ENCODE results near the gene UBE4B.
"Not testable (repeated sequence)": the region's sequence is repeated elsewhere in the genome, so short reads cannot be mapped to it uniquely, and the experiment has no call there.

UBE4B gene

DNA sequence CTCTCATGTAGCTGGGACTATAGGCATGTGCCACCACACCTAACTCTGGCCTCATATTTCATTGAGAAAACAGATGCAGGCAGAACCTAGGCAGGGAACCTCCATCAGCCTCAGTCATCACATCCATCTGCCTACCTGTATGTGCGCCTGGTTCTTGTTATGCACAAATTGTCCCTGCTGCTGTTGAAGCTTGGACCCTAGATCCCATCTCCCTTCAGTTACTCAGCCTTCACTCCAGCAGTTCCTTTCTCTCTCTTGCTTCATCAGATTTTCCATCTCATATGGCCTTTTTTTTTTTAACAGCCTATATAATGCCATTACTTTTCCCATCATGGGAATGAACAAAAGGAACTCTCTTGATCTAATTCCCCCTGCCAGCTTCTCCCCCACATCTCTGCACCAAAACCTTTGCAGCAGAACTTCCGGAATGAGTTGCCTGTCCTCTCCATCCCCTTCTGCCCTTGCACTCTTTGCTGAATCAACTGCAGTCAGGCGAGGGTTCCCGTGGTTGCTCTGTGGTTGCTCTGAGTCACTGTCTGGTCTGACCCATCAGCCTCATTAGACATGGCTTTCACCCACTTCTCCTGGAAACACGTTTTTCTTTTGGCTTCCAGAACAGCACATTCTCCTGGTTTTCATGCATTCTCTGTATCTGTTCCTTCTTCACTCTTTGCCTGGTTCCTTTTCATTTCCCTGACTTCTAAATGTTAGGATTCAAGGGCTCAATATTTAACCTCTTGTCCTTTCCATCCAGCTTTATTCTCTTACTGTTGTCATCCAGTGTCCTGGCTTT lies 41.5 kb downstream of the UBE4B start:
- DNase-seq, result peak; percentile 38 to 60

DNA sequence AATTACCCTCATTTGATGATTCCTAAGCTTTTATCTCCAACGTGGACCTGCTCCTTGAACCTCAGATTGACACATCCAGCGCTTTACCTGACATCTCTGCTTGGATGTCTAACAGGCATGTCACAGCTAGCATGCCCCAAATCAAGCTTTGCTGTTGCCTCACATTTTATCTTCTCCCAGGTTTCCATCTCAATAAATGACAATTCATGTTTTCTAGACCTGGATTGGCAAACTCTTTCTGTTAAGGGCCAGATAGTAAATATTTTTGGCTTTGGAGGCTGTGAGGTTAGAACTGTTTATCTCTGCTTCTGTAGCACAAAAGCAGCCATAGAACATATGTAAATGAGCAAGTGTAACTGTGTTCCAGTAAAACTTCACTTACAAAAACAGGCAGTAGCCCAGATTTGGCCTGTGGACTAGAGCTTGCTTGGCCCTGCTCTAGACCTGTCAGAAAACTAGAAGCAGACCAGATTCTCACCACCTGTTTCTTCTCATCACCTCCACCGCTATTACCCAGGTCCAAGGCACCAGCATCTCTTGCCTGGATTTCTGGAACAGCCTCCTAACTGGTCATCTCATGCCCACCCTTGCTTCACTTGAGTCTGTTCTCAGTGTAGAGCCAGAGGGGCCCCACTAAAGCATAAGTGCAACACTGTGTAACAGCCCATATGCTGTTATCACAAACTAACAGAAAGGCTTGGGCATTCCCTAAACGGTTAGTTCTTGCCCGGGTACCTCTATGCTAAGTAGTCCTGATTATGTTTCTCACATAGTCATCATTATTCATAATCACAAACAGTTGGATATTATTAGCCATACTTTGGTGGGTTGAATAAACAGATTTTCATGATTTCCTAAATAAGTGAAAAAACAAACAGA lies 42.3 kb downstream of the UBE4B start:
- no peak for DNase-seq

DNA sequence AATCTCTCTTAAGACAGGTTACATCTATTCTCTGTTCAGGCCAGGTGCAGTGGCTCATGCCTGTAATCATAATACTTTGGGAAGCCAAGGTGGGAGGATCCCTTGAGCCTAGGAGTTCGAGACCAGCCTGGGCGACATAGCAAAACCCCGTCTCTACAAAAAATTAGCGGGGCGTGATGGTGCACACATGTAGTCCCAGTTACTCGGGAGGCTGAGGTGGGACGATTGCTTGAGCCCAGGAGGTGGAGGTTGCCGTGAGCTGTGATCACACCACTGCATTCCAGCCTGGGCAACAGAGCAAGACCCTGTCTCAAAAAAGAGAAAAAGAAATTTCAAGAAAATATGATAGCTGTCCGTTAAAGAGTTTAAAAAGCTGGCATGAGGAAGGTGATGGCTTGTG lies 43.0 kb downstream of the UBE4B start:
- no peak for DNase-seq

DNA sequence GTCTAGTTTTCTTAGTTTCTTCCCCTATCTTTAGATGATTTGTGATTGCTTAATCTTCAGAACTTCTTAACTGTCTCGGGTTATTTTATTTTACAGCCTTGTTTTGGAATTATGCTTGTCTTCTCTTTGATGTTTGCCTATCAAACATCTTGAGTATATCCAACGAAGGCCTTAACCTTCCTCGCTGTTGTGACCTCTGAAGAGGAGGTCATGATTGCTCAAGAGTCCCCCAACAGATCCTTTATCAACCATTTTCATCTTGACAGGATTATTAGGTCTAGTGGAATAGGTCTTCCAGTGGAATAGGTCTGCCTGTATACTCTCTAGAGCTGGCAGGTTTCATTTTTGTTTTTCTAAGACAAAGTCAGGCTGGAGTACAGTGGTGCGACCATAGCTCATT lies 45.7 kb downstream of the UBE4B start:
- no peak for DNase-seq

DNA sequence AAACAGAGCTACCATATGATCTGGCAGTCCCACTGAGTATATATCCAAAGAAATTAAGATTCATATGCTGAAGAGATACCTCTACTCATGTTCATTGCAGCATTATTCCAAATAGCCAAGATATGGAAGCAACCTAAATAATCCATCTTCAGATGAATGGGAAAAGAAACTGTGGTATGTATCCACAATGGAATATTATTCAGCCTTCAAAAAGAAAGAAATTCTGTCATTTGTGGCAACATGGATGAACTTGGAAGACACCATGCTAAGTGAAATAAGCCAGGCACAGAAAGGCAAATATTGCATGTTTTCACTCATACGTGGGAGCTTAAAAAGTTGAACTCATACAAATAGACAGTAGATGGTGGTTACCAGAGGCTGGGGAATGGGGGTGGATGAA lies 47.8 kb downstream of the UBE4B start:
- no peak for DNase-seq

DNA sequence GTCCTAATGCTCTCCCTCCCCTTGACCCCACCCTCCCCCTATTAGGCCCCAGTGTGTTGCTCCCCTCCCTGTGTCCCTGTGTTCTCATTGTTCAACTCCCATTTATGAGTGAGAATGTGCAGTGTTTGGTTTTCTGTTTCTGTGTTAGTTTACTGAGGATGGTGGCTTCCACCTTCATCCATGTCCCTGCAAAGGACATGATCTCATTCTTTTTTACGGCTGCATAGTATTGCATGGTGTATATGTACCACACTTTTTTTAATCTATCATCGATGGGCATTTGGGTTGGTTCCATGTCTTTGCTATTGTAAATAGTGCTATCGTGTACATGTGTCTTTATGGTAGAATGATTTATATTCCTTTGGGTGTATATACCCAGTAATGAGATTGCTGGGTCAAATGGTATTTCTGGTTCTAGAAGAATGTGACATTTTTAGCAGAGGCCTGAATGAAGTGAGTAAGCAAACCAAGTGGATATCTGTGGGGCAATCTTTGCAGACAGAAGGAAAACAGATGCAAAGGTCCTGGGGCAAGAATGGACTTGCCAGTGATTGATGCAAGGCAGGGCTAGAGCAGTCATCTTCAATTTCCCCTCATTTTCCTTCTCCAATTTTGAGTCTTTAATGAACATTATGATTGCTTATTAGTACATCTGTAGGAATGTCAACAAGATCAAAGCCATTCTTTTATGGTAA lies 50.2 kb downstream of the UBE4B start:
- no peak for DNase-seq

DNA sequence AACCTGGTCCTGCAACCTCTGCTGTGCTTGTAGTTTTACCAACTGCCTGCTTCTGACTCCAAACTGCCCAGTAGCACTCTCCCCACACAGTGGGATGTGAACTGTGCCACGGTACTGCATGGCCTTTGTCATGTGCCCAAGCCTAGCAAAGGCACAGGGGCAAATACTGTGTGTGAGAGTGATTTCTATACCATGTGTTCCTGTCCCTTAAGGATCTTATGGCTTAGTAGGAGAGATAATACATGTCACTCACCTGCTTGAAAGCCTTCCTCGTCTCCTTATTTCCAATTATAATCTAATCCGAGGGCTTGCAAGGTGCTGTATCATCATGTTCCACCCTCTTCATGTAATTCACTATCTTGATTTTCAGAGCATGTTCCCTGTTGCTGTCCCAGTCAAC lies 51.3 kb downstream of the UBE4B start:
- DNase-seq, result no peak

DNA sequence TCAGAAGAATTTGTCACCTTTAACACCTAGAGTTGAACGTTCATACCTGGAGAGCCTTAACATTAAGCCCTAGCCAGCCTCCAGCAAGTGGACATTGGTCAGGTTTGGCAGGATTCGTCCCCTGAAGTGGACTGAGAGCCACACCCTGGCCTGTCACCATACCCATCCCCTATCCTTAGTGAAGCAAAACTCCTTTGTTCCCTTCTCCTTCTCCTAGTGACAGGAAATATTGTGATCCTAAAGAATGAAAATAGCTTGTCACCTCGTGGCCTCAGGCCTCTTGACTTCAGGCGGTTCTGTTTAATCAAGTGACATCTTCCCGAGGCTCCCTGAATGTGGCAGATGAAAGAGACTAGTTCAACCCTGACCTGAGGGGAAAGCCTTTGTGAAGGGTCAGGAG lies 52.3 kb downstream of the UBE4B start:
- DNase-seq, result no peak

DNA sequence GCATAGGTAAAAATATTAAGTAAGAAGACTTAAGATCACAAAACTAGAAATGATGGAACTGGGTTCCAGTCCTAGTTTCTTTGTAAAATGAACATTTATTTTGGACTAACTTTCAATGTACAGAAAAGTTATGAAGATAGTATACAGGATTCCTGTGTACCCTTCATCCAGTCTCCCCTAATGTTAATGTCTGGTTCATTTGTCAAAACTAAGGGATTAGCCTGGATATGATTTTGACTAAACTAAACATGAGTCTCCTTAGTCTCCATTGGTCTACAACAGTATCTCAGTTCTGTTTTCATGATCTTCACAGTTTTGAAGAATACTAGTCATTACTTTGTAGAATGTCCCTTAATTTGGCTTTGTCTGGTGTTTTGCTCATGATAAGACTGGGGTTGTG lies 54.5 kb downstream of the UBE4B start:
- no peak for DNase-seq

DNA sequence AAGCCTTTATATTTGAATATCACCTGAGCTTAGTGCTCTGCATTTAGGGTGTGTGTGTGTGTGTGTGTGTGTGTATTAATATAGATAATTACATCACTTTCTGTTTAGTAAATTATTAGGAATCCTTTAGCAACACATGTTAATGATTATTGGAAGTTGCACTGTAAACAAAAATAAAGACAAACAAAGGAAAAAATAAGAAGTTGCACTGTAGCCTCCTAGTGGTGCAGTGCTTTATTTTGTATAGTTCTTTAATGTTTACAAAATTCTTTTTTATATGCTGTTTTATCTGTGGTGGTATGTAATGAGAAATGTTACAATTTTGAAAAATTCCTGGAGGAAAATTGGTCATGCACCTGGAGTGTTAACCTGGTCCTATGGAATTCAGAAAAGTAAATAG lies 69.2 kb downstream of the UBE4B start:
- no peak for DNase-seq

DNA sequence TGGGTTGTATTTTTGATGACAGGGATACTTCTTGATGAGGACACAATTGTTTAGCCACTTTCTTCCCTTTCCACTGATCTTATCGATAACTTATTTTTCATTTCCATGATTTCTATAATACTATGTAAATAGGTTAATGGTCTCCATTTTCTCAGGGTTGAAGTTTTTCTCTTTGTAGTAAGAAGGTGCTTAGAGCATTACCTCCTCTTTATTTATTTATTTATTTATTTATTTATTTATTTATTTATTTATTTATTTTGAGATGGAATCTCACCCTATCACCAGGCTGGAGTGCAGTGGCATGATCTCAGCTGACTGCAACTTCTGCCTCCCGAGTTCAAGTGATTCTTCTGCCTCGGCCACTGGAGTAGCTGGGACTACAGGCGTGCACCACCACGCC lies 70.4 kb downstream of the UBE4B start:
- DNase-seq, result no peak

DNA sequence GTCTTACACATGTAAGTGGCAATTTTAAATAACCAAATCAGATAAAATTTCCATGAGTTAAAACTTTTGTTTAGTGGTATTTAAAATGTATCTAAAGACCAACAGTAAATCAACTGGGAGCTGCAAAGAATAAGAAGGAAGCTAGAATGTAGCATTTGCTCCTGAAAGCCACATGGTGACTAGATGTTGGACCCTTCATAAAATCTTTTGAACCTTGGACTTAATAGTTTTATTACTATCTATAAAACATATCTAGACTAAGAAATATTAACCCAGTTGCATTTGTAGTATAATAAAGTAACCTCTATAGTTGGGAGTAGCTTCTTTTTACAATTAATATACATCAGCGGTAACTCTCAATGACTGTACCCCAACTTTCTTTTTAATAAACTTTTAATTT lies 72.1 kb downstream of the UBE4B start:
- DNase-seq, result no peak

DNA sequence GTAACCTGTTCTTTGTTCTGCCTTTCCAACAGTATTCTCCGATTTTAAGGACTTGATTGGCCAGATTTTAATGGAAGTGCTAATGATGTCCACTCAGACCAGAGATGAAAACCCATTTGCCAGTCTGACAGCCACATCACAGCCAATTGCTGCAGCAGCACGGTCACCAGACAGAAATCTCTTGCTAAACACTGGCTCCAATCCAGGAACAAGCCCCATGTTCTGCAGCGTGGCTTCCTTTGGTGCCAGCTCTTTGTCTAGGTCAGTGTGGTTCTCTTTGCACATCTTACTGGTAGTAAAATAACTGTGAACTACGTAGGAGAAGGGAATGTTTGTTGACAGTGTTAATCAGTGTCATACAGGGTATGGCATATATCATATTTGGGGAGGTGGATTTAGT lies 72.7 kb downstream of the UBE4B start:
- DNase-seq, result peak in 1 of 2 donors; percentile 34

DNA sequence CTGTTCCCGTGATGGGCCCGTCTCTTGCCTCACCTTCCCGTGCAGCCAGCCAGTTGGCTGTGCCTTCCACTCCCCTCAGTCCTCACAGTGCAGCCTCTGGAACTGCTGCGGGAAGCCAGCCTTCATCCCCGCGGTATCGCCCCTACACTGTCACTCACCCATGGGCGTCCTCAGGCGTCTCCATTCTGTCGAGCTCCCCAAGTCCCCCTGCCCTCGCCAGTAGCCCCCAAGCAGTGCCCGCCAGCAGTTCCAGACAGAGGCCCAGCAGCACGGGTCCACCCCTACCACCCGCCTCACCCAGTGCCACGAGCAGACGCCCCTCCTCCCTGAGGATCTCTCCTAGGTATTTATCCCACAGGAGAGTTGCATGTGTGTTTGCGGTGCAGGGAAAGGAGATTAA lies 73.5 kb downstream of the UBE4B start:
- no peak for DNase-seq

DNA sequence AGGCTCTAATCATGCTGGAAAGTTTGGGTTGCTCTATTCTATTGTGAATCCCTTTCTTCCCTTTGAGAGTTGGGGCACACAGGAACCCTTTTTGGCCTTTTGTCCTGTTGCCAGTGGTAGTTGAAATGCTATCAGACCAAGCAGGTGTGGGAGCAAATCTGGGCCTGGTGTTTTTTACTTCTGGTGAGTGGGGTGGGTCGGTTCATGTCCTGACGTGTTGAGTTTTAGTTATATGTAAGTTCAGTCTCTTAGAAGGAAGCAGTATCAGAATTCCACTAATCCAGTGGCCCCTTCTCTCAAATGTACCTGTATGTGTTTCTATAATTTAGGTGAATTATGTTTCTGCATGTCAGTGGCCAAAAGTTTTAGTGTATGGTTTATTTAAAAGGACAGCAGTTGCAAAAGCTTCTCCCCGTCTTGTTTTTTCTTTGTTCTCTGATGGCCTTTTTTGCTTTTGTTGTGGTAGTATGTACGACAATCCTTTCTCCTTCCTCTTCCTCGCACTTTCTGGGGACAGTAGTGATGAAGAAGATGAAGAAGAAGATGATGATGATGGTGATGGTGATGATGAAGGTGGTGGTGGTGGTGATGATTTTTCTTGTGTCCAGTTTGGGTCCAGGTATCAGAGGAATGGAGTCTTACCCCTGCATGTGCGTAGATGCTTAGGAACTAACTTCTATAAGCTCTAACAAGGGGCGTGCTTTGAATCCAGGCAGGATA lies 74.2 kb downstream of the UBE4B start:
- no peak for DNase-seq

DNA sequence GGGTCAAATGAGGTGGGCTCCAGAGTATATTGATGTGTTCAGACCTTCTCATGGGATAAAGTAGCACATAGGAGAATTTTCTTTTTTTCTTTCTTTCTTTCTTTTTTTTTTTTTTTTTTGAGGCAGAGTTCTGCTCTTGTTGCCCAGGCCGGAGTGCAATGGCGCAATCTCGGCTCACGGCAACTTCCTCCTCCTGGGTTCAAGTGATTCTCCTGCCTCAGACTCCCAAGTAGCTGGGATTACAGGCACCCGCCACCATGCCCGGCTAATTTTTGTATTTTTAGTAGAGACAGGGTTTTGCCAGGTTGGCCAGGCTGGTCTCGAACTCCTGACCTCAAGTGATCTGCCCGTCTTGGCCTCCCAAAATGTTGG lies 74.7 kb downstream of the UBE4B start:
- DNase-seq, result not testable (repeated sequence)

DNA sequence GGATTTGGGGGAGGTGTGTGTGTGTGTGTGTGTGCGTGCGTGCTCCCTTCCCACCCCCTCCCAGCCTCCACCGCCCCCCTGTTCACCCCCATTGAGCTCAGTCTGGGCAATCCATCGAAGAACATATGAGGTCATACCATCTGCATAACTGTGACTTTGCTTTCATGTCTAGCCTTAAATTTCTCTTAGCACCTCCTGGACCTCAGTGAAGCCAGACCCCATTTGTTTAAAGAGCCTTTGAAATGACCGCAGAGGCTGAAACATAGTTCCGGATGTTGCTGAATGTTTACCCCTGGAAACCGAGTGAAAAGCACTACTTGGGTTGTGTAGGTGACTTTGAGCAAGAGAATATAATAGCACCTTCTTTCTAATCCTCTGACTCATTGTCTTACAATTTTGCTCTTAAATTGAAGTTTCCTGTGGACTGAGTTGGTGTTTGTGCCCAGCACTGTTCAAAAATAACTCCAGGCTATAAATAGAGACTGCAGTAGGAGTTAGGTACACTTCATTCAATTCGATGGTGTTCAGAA lies 75.4 kb downstream of the UBE4B start:
- DNase-seq, result peak in 1 of 2 donors; percentile 26

DNA sequence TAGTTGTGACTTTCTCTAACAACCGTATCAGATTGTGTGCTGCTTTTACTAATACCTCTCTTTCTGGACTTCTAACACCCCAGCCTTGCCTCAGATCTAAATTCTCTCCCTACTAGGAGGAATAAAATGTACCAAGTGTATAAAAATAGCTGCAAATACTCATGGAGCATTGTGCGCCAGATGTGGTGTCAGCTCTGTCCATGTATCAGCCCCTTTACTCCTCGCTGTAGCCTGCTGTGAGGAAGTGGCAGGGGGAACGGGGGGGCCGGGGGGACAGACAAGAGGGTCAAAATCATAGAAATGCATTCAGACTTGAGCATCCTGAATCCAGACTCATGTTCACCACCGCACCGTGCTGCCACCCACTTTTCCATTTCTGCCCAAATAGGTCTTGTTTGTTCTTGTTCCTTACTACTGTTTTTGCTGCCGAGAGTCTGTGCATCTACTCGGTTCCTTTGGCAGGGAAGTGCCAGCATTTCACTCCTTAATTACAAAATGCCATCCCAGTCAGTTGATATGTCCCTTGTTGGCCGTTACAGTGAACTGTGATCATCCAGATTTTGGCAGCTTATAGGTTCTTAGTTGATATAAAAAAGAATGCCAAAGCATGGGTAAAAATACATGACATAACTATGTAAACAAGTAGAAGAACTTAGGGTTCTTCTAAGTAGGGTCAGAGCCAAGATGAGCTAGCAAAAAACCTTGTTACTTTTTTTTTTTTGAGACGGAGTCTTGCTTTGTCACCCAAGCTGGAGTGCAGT lies 76.4 kb downstream of the UBE4B start:
- peak in 1 of 2 donors; percentile 24 for DNase-seq

DNA sequence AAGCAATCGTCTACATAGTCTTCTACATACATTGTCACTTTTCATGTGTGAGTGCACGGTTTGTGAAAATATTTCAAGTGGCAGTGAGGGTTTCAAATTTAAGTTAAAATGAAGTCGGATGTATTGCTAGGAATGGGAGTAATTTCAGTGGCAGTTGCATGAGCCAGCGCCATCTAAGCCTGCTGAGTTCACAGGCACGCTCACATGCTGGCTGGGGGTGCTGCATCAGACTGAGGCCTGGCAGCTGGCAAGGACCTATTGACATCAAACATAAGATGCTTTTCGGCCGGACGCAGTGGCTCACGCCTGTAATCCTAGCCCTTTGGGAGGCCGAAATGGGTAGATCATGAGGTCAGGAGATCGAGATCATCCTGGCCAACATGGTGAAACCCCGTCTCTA lies 80.7 kb downstream of the UBE4B start:
- DNase-seq, result peak; percentile 43 to 63

DNA sequence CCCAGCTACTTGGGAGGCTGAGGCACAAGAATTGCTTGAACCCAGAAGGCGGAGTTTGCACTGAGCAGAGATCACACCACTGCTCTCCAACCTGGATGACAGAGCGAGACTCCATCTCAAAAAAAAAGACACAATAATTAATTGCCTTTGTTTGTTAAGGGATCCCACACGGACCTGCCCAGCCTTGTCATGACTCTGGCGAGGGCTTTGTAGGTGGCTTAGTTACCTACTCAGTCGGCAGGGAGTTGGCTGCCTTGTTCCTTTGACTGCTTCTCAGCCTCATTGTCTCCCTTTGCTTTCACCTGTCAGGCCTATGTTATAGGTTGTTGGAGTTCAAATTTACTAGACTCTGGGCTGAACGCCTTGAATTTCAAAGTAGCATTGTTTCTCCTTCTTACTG lies 82.0 kb downstream of the UBE4B start:
- DNase-seq, result no peak

DNA sequence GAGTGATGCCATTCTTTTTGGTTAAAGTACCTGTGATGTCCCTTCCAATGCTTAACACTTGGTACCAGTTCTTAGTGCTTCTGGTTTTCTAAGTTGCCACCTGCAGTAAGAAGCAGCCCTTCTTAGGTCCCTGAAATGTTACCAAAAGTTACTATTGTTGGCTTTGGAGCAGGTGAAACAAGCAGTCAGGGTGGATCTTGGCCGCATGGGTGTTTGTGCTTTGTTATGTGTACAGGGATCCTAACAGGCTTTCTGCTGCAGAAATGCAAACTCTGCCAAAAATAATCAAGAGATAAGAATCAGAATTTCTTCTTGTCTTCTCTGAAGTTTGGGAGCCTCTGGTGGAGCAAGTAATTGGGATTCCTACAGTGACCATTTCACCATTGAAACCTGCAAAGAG lies 84.4 kb downstream of the UBE4B start:
- no peak for DNase-seq

DNA sequence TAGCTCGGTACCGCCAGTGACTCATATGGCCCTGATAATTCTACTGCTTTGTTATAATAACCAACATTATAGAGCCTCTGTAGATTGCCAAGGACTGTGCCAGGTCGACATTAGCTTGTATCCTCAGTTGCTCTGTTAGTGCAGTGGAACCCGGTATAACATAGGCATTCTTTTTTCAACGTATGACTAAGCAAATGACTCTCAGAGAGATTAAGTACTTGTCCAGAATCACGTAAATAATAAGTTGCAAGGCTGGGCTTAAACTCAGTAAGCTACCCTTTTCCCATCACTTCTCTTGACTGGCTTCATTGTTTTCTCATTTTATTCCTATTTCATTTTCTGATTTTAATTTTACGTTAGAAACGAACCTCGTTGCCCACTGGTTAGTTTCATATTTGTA lies 85.1 kb downstream of the UBE4B start:
- DNase-seq, result no peak
